Colonic mucosa (tissue), 4 donors: Measurements from ENCODE around the gene CRIP2. TPM values are rescaled to one million over a fixed set of nuclear protein-coding genes. Genes with fewer than 3 reads are reported as not detected.

ENCODE experiments used
- DNase-seq: peaks from one replicate; pipeline ENCODE4 v3.0.0-alpha.2; 2020
- H3K27ac ChIP-seq: fragments of 200-600 bp; one replicate; pipeline ENCODE4 v1.8.0; 2021
- H3K27me3 ChIP-seq: fragments of 200-600 bp; one replicate; pipeline ENCODE4 v1.8.0; 2021
- H3K36me3 ChIP-seq: fragments of 200-600 bp; one replicate; pipeline ENCODE4 v1.8.0; 2021
- H3K4me1 ChIP-seq: fragments of 200-600 bp; one replicate; pipeline ENCODE4 v1.8.0; 2021; ENCODE audit warnings: mild to moderate bottlenecking
- H3K4me3 ChIP-seq: fragments of 200-600 bp; one replicate; pipeline ENCODE4 v1.8.0; 2021
- H3K9ac ChIP-seq, 2 donors: one replicate each; pipeline ENCODE4 v1.7.0; 2013; ENCODE audit warnings: control low read depth in 2 of 2, low read depth in 2 of 2, low read length in 2 of 2
- H3K9me3 ChIP-seq: fragments of 200-600 bp; one replicate; pipeline ENCODE4 v1.8.0; 2021
- intact Hi-C: fragments of 100-400 bp; cut with DNase I; formaldehyde crosslinking; loops from one replicate; pipeline ENCODE4 v1.14.1; 2022
- total RNA-seq, 2 donors: library from RNA; stranded (reverse); fragmentation: NEBNext Ultra II Directional in 1 of 2; extraction: Animal tissue kit (Norgen Biotek cat#: 25700) in 1 of 2; gene quantifications; one replicate each; pipeline ENCODE4 v1.2.1, GENCODE V29; 2021
- TF ChIP-seq, protein P1 (sequence below): fragments of 200-600 bp; IDR thresholded peaks from one replicate; pipeline ENCODE4 v1.8.0; 2022; ENCODE audit warnings: antibody characterized with exemption, mild to moderate bottlenecking
- donor health status: healthy.
- donor health status: DM: no; HTN: no; CAD: no.
- donor health status: DM: no; HTN: no; CAD: no.

CRIP2 gene
- total RNA-seq, 2 donors from 2014 or later = 11.3 to 20.3 TPM

DNA sequence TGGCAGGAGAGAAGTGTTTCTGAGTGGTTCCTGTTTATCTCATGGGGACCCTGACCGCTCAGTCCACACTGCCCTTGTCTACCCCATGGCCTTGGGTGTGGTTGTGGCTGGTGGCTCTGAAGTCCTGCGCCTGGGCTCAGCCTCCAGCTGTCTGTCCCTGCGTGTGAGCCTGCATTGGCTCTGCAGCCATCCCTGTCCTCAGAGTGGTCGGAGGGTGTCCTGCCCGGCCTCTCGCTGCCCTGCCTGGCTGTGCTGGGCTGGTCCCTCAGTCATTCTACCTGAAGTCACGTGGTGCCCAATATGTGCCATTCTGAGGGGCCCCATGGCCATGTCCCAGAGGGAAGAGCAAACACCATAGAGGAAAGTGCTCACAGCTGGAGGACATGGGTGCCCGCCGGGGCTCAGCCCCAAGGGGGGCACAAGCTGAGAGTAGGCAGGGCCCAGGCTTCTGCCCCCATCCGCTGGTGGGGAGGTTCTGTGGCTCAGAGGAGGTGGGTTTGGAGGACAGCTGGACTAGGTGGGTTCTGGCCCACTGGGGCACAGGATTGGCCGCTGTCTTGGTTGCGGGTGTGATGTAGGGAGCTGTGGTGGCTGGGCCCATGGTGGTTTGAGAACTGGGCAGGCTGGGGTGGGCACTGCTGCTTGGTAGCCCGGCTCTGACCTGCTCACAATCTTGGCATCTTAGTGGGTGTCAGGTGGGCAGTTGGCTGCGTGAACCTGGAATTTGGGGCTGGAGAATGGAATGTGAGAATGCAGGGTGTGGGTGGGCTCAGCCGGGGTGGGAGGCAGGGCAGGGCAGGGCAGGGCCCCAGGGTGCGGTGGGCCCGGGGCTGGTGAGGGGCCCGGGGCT lies 28.1 kb downstream of the CRIP2 start:
- TF ChIP-seq, protein P1, sequence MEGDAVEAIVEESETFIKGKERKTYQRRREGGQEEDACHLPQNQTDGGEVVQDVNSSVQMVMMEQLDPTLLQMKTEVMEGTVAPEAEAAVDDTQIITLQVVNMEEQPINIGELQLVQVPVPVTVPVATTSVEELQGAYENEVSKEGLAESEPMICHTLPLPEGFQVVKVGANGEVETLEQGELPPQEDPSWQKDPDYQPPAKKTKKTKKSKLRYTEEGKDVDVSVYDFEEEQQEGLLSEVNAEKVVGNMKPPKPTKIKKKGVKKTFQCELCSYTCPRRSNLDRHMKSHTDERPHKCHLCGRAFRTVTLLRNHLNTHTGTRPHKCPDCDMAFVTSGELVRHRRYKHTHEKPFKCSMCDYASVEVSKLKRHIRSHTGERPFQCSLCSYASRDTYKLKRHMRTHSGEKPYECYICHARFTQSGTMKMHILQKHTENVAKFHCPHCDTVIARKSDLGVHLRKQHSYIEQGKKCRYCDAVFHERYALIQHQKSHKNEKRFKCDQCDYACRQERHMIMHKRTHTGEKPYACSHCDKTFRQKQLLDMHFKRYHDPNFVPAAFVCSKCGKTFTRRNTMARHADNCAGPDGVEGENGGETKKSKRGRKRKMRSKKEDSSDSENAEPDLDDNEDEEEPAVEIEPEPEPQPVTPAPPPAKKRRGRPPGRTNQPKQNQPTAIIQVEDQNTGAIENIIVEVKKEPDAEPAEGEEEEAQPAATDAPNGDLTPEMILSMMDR = no peak
- no peak overlapping the region for H3K9ac ChIP-seq
- DNase-seq = no peak
- no peak overlapping the region for H3K27ac ChIP-seq
- H3K4me3 ChIP-seq = no peak overlapping the region
- no peaks in the 10 kb centered on the region for H3K4me1 ChIP-seq
- H3K9me3 ChIP-seq = no peaks in the 10 kb centered on the region
- H3K27me3 ChIP-seq = no peaks in the 10 kb centered on the region
- H3K36me3 ChIP-seq = no peaks in the 10 kb centered on the region
- intact Hi-C loops = no loop called here

DNA sequence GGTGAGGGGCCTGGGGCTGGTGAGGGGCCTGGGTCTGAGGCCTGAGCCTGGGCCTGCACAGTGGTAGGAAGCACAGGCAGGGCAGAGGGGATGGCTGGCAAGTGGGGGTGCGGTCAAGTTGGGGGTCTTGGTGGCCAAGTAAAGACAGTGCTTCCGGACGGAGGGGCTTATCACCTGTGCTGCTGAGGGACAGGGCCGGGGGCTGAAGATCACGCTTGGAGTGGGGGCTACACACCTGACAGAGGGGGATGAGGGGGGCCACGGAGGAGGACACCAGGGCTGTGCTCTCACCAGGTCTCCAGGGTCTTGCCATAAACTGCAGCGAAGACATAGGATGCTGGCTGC lies 28.6 kb downstream of the CRIP2 start:
- no peaks in the 10 kb centered on the region for H3K27me3 ChIP-seq
- no peak overlapping the region for H3K27ac ChIP-seq
- H3K36me3 ChIP-seq = no peaks in the 10 kb centered on the region
- H3K9ac ChIP-seq = no peak overlapping the region
- DNase-seq = no peak
- intact Hi-C loops = no loop called here
- H3K9me3 ChIP-seq = no peaks in the 10 kb centered on the region
- no peak overlapping the region for H3K4me3 ChIP-seq
- TF ChIP-seq, protein P1 = no peak
- no peaks in the 10 kb centered on the region for H3K4me1 ChIP-seq

DNA sequence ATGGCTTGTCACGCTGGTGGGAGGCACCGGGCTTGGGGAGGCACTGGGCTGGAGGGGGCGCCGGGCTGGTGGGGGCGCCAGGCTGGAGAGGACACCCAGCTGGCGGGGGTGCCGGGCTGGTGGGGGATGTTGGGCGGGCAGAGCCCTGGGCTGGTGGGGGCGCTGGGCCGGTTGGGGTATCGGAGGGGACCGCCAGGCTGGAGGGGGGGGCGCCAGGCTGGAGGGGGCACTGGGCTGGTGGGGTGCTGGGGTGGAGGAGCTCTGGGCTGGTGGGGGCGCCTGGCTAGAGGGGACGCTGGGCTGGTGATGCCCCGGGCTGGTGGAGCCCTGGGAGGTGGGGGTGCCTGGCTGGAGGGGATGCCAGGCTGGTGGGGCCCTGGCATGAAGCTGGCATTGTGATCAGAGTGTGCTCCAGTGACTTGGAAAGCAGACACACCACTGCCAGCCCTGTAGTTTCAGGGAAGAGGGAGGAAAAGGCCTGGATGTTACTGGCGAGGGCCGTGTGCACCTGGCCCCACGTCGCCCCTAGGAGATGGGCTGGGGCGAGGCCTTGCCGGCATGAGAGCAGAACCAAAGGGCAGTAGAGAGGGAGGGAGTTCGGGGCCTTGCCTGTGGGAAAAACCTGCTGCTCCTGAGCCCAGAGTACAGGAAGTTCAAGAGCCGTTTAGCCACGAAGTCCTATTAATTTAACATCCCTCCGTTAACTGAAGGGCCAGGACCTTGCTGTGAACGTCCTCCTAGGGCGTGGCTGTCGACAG lies 29.5 kb downstream of the CRIP2 start:
- Histone ChIP-seq H3K27ac (no peak overlapping the region), H3K36me3 (no peaks in the 10 kb centered on the region), H3K4me1 (no peaks in the 10 kb centered on the region), H3K9ac (no peak overlapping the region), H3K9me3 (no peaks in the 10 kb centered on the region), H3K4me3 (no peak overlapping the region), H3K27me3 (no peaks in the 10 kb centered on the region)
- DNase-seq = no peak
- TF ChIP-seq, protein P1 = no peak
- intact Hi-C loops = no loop called here

DNA sequence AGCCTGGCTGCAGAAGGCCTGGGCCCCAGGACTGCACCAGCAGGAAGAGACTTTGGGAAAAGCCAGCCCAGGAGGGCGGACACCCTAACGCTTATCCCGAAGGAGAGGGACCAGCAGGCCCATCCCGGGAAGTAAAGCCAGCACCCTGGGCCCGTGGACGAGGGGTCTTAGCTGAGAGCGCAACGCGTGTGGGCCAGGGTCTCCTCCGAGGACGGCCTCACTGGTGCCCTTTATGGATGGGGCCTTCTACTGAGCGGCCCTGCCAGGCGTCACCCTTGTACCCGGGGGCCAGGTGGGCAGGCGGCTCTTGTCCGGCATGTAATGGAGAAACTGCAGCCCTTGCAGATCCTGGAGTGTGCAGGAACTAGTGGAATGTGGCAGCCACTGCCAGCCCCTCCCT lies 30.5 kb downstream of the CRIP2 start:
- intact Hi-C loops = no loop called here
- Histone ChIP-seq H3K4me1 (no peaks in the 10 kb centered on the region), H3K27me3 (no peaks in the 10 kb centered on the region), H3K36me3 (no peaks in the 10 kb centered on the region), H3K9me3 (no peaks in the 10 kb centered on the region), H3K27ac (no peak overlapping the region), H3K4me3 (no peak overlapping the region), H3K9ac (no peak overlapping the region)
- TF ChIP-seq, protein P1 = no peak
- no peak for DNase-seq

DNA sequence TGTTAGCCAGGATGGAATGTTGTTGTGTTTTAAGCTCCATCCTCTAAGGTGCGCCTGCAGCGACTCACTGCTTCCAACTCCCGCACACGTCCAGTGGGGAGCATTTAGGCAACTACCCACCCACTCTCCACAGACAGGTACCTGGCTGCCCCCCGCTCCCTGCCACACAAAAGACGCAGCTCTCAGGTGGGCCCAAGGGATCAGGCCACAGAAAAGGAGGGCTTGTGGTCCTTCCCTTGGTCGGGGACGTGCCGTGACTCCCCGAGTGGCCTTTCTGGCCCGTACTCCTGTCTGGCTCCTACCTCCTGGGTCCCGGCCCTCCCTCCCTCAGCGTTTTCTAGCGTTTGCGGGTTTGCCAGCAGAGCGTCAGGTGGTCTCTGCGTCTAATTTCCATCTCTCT lies 32.6 kb downstream of the CRIP2 start:
- no peak overlapping the region for H3K27ac ChIP-seq
- no peaks in the 10 kb centered on the region for H3K27me3 ChIP-seq
- no peaks in the 10 kb centered on the region for H3K9me3 ChIP-seq
- intact Hi-C loops = no loop called here
- TF ChIP-seq, protein P1 = no peak
- no peak for DNase-seq
- no peaks in the 10 kb centered on the region for H3K4me1 ChIP-seq
- no peaks in the 10 kb centered on the region for H3K36me3 ChIP-seq
- no peak overlapping the region for H3K4me3 ChIP-seq
- no peak overlapping the region for H3K9ac ChIP-seq
